Esophagus mucosa (tissue), 1 donor: ENCODE data around the gene H2BW2. TPM values are rescaled to one million over a fixed set of nuclear protein-coding genes. Genes with fewer than 3 reads are reported as not detected.
"Not testable (repeated sequence)": the region's sequence is repeated elsewhere in the genome, so short reads cannot be mapped to it uniquely, and the experiment has no call there.

Experiments
- ATAC-seq: fragments of 200-7000 bp; cut with Tn5 transposase; one replicate; pipeline ENCODE4 v1.9.1; 2020
- total RNA-seq: library from RNA; stranded (reverse); gene quantifications from one replicate; pipeline ENCODE4 v1.2.4, GENCODE V29; 2023
- donor health status: DM: yes; HTN: yes; CAD: no.

H2BW2 gene
- not detected for total RNA-seq

DNA sequence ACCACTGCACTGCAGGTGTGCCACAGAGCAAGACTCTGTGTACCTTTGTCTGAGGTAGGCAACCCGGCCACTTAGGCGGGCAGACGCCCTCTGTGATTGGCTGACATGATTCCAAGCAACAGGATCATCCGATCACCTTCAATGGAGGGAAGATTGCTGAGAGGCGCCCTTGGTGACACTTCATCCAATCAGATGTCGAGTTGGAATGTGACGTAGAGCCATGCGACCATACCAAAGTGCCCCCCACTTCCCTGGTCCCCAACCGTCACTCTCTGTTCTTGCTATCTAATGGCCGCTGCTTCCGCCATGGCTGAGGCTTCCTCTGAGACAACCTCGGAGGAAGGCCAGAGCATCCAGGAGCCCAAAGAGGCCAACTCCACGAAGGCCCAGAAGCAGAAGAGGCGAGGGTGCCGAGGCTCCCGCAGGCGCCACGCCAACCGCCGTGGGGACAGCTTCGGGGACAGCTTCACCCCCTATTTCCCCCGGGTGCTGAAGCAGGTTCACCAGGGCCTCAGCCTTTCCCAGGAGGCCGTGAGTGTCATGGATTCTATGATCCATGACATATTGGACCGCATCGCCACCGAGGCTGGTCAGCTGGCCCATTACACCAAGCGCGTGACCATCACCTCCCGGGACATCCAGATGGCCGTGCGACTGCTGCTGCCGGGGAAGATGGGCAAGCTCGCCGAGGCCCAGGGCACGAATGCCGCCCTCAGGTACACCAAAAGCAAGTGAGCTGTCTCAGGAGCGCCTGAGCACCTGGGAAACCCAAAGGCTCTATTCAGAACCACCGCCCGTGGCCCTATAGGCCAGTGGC, at the start of gene H2BW2:
TSS of gene H2BW2 (plus strand) at position 268 of the 817 bp plus-strand sequence. CDS start at position 307, 39 bp downstream.
- no peak for ATAC-seq

- ATAC-seq: no peak
Observed at GRCh38 chrX:103999234-103999633, 40.5 kb upstream of the H2BW2 start.

DNA sequence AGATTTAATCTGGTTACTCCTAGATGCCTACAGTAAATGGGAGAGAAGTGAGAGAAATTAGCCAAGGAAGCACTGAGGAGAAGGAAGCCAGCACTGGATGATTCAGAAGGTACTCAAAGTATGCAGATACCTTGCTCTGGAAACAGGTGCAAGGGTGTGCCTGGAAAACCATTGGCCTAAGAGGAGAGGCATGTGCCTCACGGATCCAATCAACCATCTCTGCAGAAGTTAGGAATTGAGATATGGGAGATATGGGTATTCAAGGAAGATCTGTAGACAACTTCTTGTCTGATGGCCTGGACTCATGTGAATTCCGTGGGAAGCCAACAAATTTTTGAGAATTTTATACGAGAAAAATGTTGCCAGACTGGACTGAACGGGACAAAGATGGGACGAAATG, 30.9 kb upstream of the H2BW2 start:
- ATAC-seq: no peak

GRCh38 chrX:104013158-104013557, 26.6 kb upstream of the H2BW2 start:
- no peak for ATAC-seq

- no peak for ATAC-seq
Observed at GRCh38 chrX:104013606-104014005, 26.1 kb upstream of the H2BW2 start, which contains the start of gene H2BW1. Gene H2BW1 (minus strand): TSS chrX:104013708. CDS start chrX:104013576, 132 bp downstream.

GRCh38 chrX:104015576-104015975, 24.2 kb upstream of the H2BW2 start:
- ATAC-seq: not testable (repeated sequence)

- no peak for ATAC-seq
Observed at GRCh38 chrX:104018126-104018525, 21.6 kb upstream of the H2BW2 start.

GRCh38 chrX:104041003-104041402, 1.2 kb downstream of the H2BW2 start:
- no peak for ATAC-seq

- no peak for ATAC-seq
Observed at GRCh38 chrX:104045642-104046041, 5.9 kb downstream of the H2BW2 start.

GRCh38 chrX:104047171-104047570, 7.4 kb downstream of the H2BW2 start:
- no peak for ATAC-seq

DNA sequence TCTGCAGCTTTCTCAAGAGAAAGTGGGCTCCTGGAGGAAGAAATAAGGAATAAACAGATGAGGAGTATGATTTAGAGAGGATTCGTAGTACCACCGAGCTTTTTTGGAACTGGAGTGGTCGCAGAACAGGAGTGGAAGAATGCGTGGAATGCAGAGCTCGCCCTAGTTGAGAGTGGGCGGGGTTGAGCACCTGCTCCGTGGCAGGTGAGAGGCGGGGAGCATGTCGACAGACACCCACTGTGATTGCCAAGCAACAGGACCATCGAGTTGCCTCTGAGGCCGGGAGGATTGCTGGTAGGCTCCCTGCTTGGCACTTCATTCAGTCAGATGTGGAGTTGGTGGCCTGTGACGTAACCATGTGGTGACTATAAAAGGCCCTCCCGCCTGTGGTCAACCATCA, 15.2 kb downstream of the H2BW2 start:
- ATAC-seq: not testable (repeated sequence)

DNA sequence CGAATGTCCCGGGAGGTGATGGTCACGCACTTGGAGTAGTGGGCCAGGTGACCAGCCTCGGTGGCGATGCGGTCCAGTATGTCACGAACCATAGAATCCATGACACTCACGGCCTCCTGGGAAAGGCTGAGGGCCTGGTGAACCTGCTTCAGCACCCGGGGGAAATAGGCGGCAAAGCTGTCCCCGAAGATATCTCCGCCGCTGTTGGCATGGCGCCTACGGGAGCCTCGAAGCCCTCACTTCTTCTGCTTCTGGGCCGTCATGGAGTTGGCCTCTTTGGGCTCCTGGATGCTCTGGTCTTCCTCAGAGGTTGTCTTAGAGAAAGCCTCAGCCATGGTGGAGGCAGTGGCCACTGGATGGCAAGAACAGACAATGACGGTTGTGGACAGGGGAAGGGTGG, 22.9 kb downstream of the H2BW2 start:
- not testable (repeated sequence) for ATAC-seq

GRCh38 chrX:104075778-104076445, 36.2 kb downstream of the H2BW2 start, which contains the start of gene TMSB15C:
Gene TMSB15C (minus strand): TSS chrX:104076236.
- peak; percentile 60 for ATAC-seq

- ATAC-seq: not testable (repeated sequence)
Observed at GRCh38 chrX:104077854-104078253, 38.1 kb downstream of the H2BW2 start.

- no peak for ATAC-seq
Observed at GRCh38 chrX:104084063-104084462, 44.3 kb downstream of the H2BW2 start.

DNA sequence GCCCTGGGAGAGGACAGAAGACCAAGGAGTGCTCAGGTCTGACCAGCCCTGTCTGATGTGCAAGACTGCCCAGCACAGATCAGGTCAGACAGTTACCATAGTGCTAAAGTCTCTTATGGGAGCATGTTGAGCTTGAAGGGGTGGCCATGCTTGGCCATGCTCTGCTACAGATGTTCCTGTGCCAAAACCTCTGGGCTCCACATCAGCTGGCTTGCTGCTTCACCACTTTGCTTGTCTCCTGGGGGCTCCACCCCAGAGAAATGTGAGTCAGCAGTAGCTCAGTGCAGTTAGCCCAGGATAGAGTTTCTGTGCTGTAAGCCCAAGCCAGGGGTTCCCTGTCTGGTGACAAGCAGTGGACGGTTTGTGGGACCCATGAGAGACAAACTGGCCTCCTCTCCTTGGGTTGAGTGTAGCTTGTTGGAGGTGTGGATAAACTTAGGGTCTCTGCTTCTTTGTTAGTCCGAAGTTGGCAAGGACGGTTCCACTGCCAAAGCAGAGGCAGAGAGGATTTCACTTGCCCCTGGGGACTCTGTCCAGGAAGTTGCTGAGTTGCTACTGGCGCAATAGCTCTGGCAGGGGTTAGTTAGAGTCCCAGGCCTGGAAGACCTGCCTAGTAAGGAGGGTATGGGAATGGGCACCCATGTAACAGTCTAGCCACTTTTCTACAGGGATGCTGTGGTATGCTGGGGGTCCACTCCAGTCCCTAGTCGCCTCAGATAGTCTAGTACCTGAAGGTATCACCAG, 45.0 kb downstream of the H2BW2 start:
- no peak for ATAC-seq

DNA sequence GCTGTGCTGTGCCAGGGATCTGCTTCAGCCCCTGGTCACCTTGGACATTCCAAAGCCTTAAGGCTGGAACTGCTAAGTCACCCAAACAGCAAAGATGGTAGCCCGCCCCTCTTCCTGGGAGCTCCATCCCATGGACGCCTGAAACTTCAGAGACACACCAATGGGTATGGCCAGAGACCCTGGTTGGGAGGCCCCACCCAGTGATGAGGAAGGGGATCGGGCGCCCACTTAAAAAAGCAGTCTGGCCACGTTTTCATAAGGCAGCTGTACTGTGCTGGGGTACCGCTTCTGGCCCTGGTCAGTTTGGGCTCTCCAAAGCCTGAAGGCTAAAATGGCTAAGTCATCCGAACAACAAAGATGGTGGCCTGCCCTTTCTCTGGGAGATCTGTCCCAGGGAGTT, 45.7 kb downstream of the H2BW2 start:
- ATAC-seq: no peak

DNA sequence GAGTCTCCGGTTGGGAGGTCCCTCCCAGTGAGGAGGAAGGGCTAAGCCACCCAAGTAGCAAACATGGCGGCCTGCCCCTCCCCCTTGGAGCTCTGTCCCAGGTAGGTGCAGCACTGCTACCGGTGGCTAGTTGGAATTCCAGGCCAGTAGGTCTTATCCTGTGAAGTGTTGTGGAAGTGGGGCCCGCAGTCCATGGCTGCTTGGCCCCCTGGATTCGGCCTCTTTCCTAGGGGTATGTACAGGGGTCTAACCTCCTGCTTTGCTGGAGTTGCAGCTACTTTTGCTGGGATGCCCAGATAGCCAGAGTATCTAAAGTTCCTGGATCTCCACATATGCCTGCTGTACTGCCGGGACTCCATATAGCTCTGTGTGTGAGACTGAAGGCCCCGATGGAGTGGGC, 46.2 kb downstream of the H2BW2 start:
- no peak for ATAC-seq

Other genes with a start within 250 kb of the H2BW2 start
- 0.16 TPM for gene RAB9B, start 207.7 kb upstream of the H2BW2 start, total RNA-seq
- gene TMSB15B, start 77.3 kb upstream of the H2BW2 start, total RNA-seq: 1.1 TPM
- gene H2BW1, start 26.2 kb upstream of the H2BW2 start, total RNA-seq: not detected
- 0.12 TPM for gene TMSB15C, start 36.3 kb downstream of the H2BW2 start, total RNA-seq
- gene ZCCHC18, start 72.6 kb downstream of the H2BW2 start, total RNA-seq: not detected
- gene SLC25A53, start 117.1 kb downstream of the H2BW2 start, total RNA-seq: 2.1 TPM
- gene FAM199X, start 126.5 kb downstream of the H2BW2 start, total RNA-seq: 8.9 TPM
- not detected for gene ESX1, start 215.0 kb downstream of the H2BW2 start, total RNA-seq